PC-3 (cell line): Measurements from ENCODE around the gene CACNA1C. TPM values are rescaled to one million over a fixed set of nuclear protein-coding genes. Genes with fewer than 3 reads are reported as not detected.

Experiments
- ATAC-seq: fragments of 200-7000 bp; cut with Tn5 transposase; 2 replicates; pipeline ENCODE4 v1.9.1; 2020; ENCODE audit warnings: mild to moderate bottlenecking, moderate library complexity
- BruUV-seq: library from RNA; stranded (reverse); fragments of 400-500 nt; replicated peaks from 2 replicates; lab custom pipeline; 2021; lab: Mats Ljungman, UMichigan
- CTCF ChIA-PET: fragments of 300-600 bp; sonication (Branson Sonifier 250); formaldehyde crosslinking; loops from one replicate; lab custom pipeline; 2022; ENCODE audit warnings: antibody characterized with exemption; lab: Charles Lee
- POLR2A ChIA-PET: fragments of 300-600 bp; sonication (Branson Sonifier 250); formaldehyde crosslinking; loops from one replicate; lab custom pipeline; 2022; ENCODE audit warnings: antibody characterized with exemption; ENCODE audit not compliant: unreplicated experiment; lab: Charles Lee
- DNase-seq: peaks from one replicate; pipeline ENCODE4 v3.0.0-alpha.2; 2015
- H2AFZ ChIP-seq: fragments of 300-600 bp; sonication (generic); 2 replicates; pipeline ENCODE4 v1.6.0; 2016; ENCODE audit warnings: antibody characterized with exemption, low read length
- H3F3A ChIP-seq: fragments of 300-600 bp; sonication (generic); one replicate; pipeline ENCODE4 v1.6.0; 2017; ENCODE audit warnings: antibody characterized with exemption, low read length, control low read depth, mild to moderate bottlenecking; ENCODE audit not compliant: unreplicated experiment
- H3K27ac ChIP-seq: fragments of 300-600 bp; sonication (generic); 2 replicates; pipeline ENCODE4 v1.5.1; 2016; ENCODE audit warnings: mild to moderate bottlenecking, low read length
- H3K27me3 ChIP-seq: fragments of 300-600 bp; sonication (generic); 2 replicates; pipeline ENCODE4 v1.6.1; 2016; ENCODE audit warnings: low read length, mixed read lengths
- H3K36me3 ChIP-seq: fragments of 300-600 bp; sonication (generic); 2 replicates; pipeline ENCODE4 v1.6.1; 2016; ENCODE audit warnings: low read depth, mixed run types, low read length, mixed read lengths
- H3K4me1 ChIP-seq: fragments of 300-600 bp; sonication (generic); 2 replicates; pipeline ENCODE4 v1.5.1; 2016; ENCODE audit warnings: low read length; ENCODE audit not compliant: insufficient read depth
- H3K4me2 ChIP-seq: fragments of 300-600 bp; sonication (generic); 2 replicates; pipeline ENCODE4 v1.6.0; 2016; ENCODE audit warnings: low read length
- H3K4me3 ChIP-seq: fragments of 300-600 bp; sonication (generic); 2 replicates; pipeline ENCODE4 v1.5.1; 2016; ENCODE audit warnings: mild to moderate bottlenecking, low read length, mixed read lengths
- H3K79me2 ChIP-seq: fragments of 300-600 bp; sonication (generic); 2 replicates; pipeline ENCODE4 v1.6.1; 2017; ENCODE audit warnings: low read length, mixed read lengths
- H3K9ac ChIP-seq: fragments of 300-600 bp; sonication (generic); 2 replicates; pipeline ENCODE4 v1.6.0; 2016; ENCODE audit warnings: mild to moderate bottlenecking, low read length
- H3K9me2 ChIP-seq: fragments of 300-600 bp; sonication (generic); replicated peaks from 2 replicates; pipeline ENCODE4 v1.6.1; 2016; ENCODE audit warnings: mixed run types, low read length, mixed read lengths
- H3K9me3 ChIP-seq: fragments of 300-600 bp; sonication (generic); 2 replicates; pipeline ENCODE4 v1.6.1; 2016; ENCODE audit warnings: low read length, mixed read lengths
- H4K20me1 ChIP-seq: fragments of 300-600 bp; sonication (generic); 2 replicates; pipeline ENCODE4 v1.6.1; 2016; ENCODE audit warnings: low read length, mixed read lengths
- CTCF ChIP-seq: fragments of 300-600 bp; sonication (generic); conservative IDR thresholded peaks from 2 replicates; pipeline ENCODE4 v1.5.1; 2017; ENCODE audit warnings: antibody characterized with exemption, low read depth, mild to moderate bottlenecking, low read length
- EZH2 ChIP-seq: fragments of 300-600 bp; sonication (generic); IDR thresholded peaks from one replicate; pipeline ENCODE4 v1.6.1; 2017; ENCODE audit warnings: antibody characterized with exemption, mild to moderate bottlenecking, low read length; ENCODE audit not compliant: unreplicated experiment
- EZH2phosphoT487 ChIP-seq: fragments of 300-600 bp; sonication (generic); IDR thresholded peaks from 2 replicates; pipeline ENCODE4 v1.6.1; 2018; ENCODE audit warnings: mild to moderate bottlenecking, antibody characterized with exemption, low read length, borderline replicate concordance
- intact Hi-C: fragments of 100-400 bp; cut with micrococcal nuclease; formaldehyde crosslinking; loops from 2 replicates; pipeline ENCODE4 v1.9.0; 2023
- total RNA-seq: library from RNA; depleted of rRNA; stranded (reverse); fragments of >200 nt; gene quantifications from 2 replicates; pipeline ENCODE4 v1.2.3, GENCODE V29; 2014

Gene CACNA1C
- total RNA-seq, 1 experiment from 2014 or later: not detected

- H3K4me3 ChIP-seq: no peak overlapping the region
- ATAC-seq (no peak), DNase-seq (no peak)
- ChIA-PET POLR2A (no interaction called here), CTCF (no interaction called here)
- intact Hi-C loops: no loop called here
- no peaks in the 10 kb centered on the region for H3K9me2 ChIP-seq
- TF ChIP-seq EZH2 (no peak), CTCF (no peak), EZH2phosphoT487 (no peak)
- no peaks in the 10 kb centered on the region for H4K20me1 ChIP-seq
- no TSS peak for BruUV-seq
- no peak overlapping the region for H2AFZ ChIP-seq
- H3K4me2 ChIP-seq: no peak overlapping the region
- H3K27me3 ChIP-seq: peaks cover 27% of the 10 kb centered on the region; the same call in 1 of the 2 replicates
- H3K36me3 ChIP-seq: no peaks in the 10 kb centered on the region
- H3K9me3 ChIP-seq: no peaks in the 10 kb centered on the region
- no peaks in the 10 kb centered on the region for H3F3A ChIP-seq
- no peaks in the 10 kb centered on the region for H3K79me2 ChIP-seq
- H3K9ac ChIP-seq: no peak overlapping the region
- H3K4me1 ChIP-seq: no peaks in the 10 kb centered on the region
- H3K27ac ChIP-seq: no peak overlapping the region
Observed at GRCh38 chr12:2250797-2251196, 198.0 kb downstream of the CACNA1C start.

GRCh38 chr12:2251526-2252209, 198.9 kb downstream of the CACNA1C start:
- intact Hi-C loops: no loop called here
- no peak overlapping the region for H3K27ac ChIP-seq
- no peak for DNase-seq

More at GRCh38 chr12:2251526-2252209, 198.9 kb downstream of the CACNA1C start:
- no peak overlapping the region for H3K9ac ChIP-seq
- POLR2A ChIA-PET: no interaction called here
- H3K79me2 ChIP-seq: no peaks in the 10 kb centered on the region
- H3K9me2 ChIP-seq: no peaks in the 10 kb centered on the region
- no peak overlapping the region for H3K4me3 ChIP-seq
- peaks cover 25% of the 10 kb centered on the region; the same call in 1 of the 2 replicates for H3K27me3 ChIP-seq
- ATAC-seq: no peak
- H4K20me1 ChIP-seq: no peaks in the 10 kb centered on the region
- no TSS peak for BruUV-seq
- no peak overlapping the region for H3K4me2 ChIP-seq
- TF ChIP-seq CTCF: no peak
- TF ChIP-seq EZH2phosphoT487: no peak
- no peak for TF ChIP-seq EZH2
- CTCF ChIA-PET: no interaction called here
- H2AFZ ChIP-seq: no peak overlapping the region
- H3K36me3 ChIP-seq: no peaks in the 10 kb centered on the region
- no peaks in the 10 kb centered on the region for H3K9me3 ChIP-seq
- H3K4me1 ChIP-seq: no peaks in the 10 kb centered on the region
- H3F3A ChIP-seq: no peaks in the 10 kb centered on the region
